ENCODE results near the gene TIAL1. TPM values are rescaled to one million over a fixed set of nuclear protein-coding genes. Genes with fewer than 3 reads are reported as not detected.
A peak's percentile ranks its signal among the peaks of the same experiment; 100 is the strongest.

The TIAL1 gene
- total RNA-seq, 1 experiment from 2014 or later = 46.6 TPM

DNA sequence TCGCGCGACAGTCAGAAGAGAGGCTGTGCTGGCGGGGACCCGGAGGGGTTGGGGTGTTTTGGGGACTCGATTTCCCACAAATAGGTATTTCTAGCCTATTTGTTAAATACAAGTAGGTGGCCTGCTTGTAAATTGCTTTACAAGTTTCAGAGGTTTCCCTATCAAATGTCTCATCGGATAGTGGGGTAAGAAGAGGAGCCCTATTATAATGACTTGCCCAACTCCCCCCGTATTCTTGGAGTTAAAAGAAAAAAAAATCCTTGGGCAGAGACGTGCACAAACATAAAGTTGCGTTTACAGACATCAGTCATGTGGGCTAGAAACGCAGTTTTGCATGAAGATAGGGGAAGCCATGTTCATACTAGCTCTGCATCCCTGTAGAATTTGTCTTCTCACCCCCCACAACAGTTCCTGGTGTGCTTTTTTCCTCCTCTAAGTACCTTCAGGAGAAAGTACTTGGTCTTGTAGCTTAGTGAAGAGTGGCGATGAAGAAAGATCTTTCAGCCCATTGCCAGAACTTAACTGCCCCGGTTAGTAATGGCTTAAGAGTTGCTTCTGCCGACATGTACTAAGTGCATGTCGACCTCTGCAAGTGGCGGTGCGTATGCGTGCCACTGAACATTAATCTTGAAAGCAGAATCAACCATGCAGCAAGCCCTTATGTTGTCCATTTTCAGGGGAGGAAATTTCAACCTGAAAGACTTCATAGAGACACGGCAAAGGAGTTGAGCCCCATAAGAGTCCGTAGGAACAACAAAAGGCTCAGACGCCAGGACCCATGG lies 832 bp upstream of the TIAL1 start:
- CTCF ChIA-PET = interaction anchor here (0.5 kb wide), 1 partner anchor 264 kb away, joined by 4 read pairs; no protein-coding TSS in a partner anchor
- TF ChIP-seq EZH2phosphoT487 (IDR thresholded peaks at IDR 0.05; ENCODE audit: borderline replicate concordance, low read length) = no peak
- no peak for TF ChIP-seq EZH2 (IDR thresholded peaks at IDR 0.05; ENCODE audit: low read length, unreplicated experiment)
- TF ChIP-seq, protein P1, sequence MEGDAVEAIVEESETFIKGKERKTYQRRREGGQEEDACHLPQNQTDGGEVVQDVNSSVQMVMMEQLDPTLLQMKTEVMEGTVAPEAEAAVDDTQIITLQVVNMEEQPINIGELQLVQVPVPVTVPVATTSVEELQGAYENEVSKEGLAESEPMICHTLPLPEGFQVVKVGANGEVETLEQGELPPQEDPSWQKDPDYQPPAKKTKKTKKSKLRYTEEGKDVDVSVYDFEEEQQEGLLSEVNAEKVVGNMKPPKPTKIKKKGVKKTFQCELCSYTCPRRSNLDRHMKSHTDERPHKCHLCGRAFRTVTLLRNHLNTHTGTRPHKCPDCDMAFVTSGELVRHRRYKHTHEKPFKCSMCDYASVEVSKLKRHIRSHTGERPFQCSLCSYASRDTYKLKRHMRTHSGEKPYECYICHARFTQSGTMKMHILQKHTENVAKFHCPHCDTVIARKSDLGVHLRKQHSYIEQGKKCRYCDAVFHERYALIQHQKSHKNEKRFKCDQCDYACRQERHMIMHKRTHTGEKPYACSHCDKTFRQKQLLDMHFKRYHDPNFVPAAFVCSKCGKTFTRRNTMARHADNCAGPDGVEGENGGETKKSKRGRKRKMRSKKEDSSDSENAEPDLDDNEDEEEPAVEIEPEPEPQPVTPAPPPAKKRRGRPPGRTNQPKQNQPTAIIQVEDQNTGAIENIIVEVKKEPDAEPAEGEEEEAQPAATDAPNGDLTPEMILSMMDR (conservative IDR thresholded peaks at IDR 0.05; ENCODE audit: low read depth, low read length) = no peak
- 0 out of 2 replicates have a peak, but pooled peaks cover 8% of the 10 kb centered on the region for H3K36me3 ChIP-seq (ENCODE audit: low read depth, low read length)
- H3F3A ChIP-seq (ENCODE audit: low read length, unreplicated experiment) = no peaks in the 10 kb centered on the region
- H3K27me3 ChIP-seq (ENCODE audit: low read length) = no peaks in the 10 kb centered on the region
- H3K9me3 ChIP-seq (ENCODE audit: low read length) = no peaks in the 10 kb centered on the region
- peaks cover 48% of the 10 kb centered on the region for H3K79me2 ChIP-seq (ENCODE audit: low read length)
- H3K4me2 ChIP-seq (ENCODE audit: low read length) = peak overlapping the region; percentile 87
- peak overlapping the region; percentile 99 for H3K4me3 ChIP-seq (ENCODE audit: low read length)
- H2AFZ ChIP-seq (ENCODE audit: low read length) = peak overlapping the region; percentile 63
- POLR2A ChIA-PET (ENCODE audit: unreplicated experiment) = no interaction called here
- H4K20me1 ChIP-seq (ENCODE audit: low read length) = peaks cover 28% of the 10 kb centered on the region
- BruUV-seq (replicated peaks) = TSS peak; percentile 72
- peak overlapping the region; percentile 99 for H3K27ac ChIP-seq (ENCODE audit: low read length)
- no peaks in the 10 kb centered on the region for H3K9me2 ChIP-seq (replicated peaks; ENCODE audit: low read length)
- ATAC-seq (no peak), DNase-seq (no peak)
- intact Hi-C loops (cut with micrococcal nuclease) = loop anchor here (2.0 to 5.0 kb wide), 2 partner anchors 57 to 130 kb away; partner anchors contain the start of gene INPP5F
- peaks cover 25% of the 10 kb centered on the region for H3K4me1 ChIP-seq (ENCODE audit: insufficient read depth, low read length)
- H3K9ac ChIP-seq (ENCODE audit: low read length) = peak overlapping the region; percentile 99

DNA sequence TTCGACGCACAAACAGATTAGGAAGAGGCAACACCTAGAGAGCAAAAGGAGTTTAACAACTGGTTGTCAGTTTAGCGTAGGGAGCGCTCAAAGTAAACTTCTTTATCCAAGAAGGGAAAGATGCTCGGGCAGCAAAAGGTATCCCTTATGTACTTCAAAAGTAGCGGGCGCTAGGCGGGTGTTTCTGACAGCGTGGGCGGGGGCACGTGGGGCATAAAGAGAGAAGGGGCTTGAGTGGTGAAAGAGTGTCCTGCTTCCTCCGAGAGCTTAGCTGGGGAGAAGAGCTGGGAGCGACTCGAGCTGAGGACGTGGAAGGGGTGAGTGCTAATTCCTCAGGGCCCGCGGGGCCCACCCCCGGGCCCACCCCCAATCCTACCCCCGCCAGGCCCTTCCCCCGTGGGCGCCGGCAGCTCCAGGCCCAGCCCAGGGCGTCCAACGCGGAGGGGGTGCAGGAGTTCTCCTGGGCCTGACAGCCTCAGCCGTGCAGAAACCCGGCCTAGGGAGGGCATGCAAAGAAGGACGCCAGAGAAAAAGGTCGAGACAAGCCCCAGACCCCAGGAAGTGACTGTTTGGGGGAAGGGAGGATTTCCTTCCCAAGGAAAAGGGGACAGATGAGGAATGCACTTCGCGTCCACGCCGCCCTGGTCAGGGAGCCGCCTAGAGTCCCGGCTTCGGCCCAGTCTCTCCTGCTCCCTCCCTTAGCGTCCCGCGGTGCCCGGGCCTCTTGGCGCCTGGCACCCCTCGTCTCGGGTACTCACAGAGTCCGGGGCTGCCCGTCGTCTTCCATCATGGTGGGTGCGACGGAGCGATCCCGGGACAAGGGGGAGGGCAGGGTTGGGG lies 868 bp downstream of the TIAL1 start:
- H3K27me3 ChIP-seq (ENCODE audit: low read length) = no peaks in the 10 kb centered on the region
- no peaks in the 10 kb centered on the region for H3K9me3 ChIP-seq (ENCODE audit: low read length)
- BruUV-seq (replicated peaks) = no TSS peak
- DNase-seq (no peak), ATAC-seq (peak; percentile 14)
- peaks cover 65% of the 10 kb centered on the region for H3K79me2 ChIP-seq (ENCODE audit: low read length)
- H2AFZ ChIP-seq (ENCODE audit: low read length) = 0 out of 2 replicates have a peak overlapping the region, but pooled peaks have one; percentile 45
- intact Hi-C loops (cut with micrococcal nuclease) = loop anchor here (2.0 to 5.0 kb wide), 2 partner anchors 59 to 131 kb away; partner anchors contain the start of gene INPP5F
- peak overlapping the region; percentile 99 for H3K9ac ChIP-seq (ENCODE audit: low read length)
- H3K9me2 ChIP-seq (replicated peaks; ENCODE audit: low read length) = no peaks in the 10 kb centered on the region
- TF ChIP-seq, protein P1 (conservative IDR thresholded peaks at IDR 0.05; ENCODE audit: low read depth, low read length) = no peak
- TF ChIP-seq EZH2phosphoT487 (IDR thresholded peaks at IDR 0.05; ENCODE audit: borderline replicate concordance, low read length) (no peak), EZH2 (IDR thresholded peaks at IDR 0.05; ENCODE audit: low read length, unreplicated experiment) (no peak)
- peak overlapping the region; percentile 98 for H3K4me2 ChIP-seq (ENCODE audit: low read length)
- H4K20me1 ChIP-seq (ENCODE audit: low read length) = peaks cover 40% of the 10 kb centered on the region
- H3K36me3 ChIP-seq (ENCODE audit: low read depth, low read length) = 0 out of 2 replicates have a peak, but pooled peaks cover 8% of the 10 kb centered on the region
- H3K4me3 ChIP-seq (ENCODE audit: low read length) = peak overlapping the region; percentile 99
- POLR2A ChIA-PET (ENCODE audit: unreplicated experiment) = interaction anchor here (1.0 kb wide), 1 partner anchor 130 kb away, joined by 3 read pairs; the partner anchor contains the start of gene INPP5F
- CTCF ChIA-PET = no interaction called here
- H3K27ac ChIP-seq (ENCODE audit: low read length) = peak overlapping the region; percentile 99
- peaks cover 38% of the 10 kb centered on the region for H3K4me1 ChIP-seq (ENCODE audit: insufficient read depth, low read length)
- no peaks in the 10 kb centered on the region for H3F3A ChIP-seq (ENCODE audit: low read length, unreplicated experiment)
